GM10266 (cell line): ENCODE data around the gene CEP250.
"Not testable (repeated sequence)": the region's sequence is repeated elsewhere in the genome, so short reads cannot be mapped to it uniquely, and the experiment has no call there.

Source experiments
- DNase-seq: peaks from one replicate; pipeline ENCODE4 v3.0.0; 2012; ENCODE audit errors: extremely low spot score
- TF ChIP-seq, protein P1 (sequence below): IDR thresholded peaks from 2 replicates; pipeline ENCODE4 v1.5.1; 2012; ENCODE audit warnings: mild to moderate bottlenecking, low read depth; ENCODE audit not compliant: control insufficient read depth, insufficient read depth; ENCODE audit errors: missing control alignments

Gene CEP250

DNA sequence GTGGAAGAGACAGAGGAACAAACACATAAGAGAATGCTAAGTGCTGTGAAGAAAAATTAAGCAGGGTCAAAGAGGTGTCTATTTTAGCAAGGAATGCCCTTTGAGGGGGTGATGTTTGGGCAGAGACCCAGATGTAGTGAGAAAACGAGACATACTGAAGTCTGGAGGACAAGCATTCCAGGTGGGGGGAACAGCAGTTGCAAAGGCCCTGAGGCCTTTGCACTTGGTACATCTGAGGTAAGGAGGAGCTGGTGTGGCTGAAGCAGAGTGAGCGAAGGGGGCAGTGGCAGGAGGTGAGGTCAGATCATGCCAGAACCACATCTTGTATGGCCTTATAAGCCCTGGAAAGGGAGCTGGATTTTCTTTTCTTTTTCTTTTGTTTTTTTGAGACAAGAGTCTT, 11.2 kb upstream of the CEP250 start:
- no peak for DNase-seq
- TF ChIP-seq, protein P1, sequence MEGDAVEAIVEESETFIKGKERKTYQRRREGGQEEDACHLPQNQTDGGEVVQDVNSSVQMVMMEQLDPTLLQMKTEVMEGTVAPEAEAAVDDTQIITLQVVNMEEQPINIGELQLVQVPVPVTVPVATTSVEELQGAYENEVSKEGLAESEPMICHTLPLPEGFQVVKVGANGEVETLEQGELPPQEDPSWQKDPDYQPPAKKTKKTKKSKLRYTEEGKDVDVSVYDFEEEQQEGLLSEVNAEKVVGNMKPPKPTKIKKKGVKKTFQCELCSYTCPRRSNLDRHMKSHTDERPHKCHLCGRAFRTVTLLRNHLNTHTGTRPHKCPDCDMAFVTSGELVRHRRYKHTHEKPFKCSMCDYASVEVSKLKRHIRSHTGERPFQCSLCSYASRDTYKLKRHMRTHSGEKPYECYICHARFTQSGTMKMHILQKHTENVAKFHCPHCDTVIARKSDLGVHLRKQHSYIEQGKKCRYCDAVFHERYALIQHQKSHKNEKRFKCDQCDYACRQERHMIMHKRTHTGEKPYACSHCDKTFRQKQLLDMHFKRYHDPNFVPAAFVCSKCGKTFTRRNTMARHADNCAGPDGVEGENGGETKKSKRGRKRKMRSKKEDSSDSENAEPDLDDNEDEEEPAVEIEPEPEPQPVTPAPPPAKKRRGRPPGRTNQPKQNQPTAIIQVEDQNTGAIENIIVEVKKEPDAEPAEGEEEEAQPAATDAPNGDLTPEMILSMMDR: no peak

DNA sequence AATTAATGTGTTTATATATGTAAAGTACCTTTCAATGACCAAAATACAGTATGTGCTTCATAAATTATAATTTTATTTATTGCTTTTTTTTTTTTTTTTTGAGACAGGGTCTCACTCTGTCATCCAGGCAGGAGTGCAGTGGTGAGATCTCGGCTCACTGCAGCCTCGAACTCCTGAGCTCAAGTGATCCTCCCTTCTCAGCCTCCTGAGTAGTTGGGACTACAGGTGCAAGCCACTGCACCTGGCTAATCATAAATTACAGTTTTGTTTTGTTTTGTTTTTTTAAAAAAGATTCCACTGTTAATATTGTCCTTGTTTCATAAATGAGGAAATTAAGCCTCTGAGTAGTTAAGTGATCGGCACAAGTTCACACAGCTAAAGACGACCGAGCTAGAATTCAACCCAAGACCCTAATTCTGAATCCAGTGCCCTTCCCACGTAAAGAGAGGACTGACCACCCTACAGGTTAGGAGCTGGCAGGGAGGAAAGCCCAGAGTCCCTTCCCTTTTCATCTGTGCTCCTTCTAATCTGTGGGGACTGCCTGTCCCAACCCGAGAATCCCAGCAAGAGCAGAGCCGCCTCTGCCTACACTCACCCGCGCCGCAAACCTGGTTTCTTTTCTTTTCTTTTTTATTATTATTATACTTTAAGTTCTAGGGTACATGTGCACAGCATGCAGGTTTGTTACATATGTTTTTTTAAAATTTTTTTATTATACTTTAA, 8.9 kb upstream of the CEP250 start:
- TF ChIP-seq, protein P1: no peak
- no peak for DNase-seq

DNA sequence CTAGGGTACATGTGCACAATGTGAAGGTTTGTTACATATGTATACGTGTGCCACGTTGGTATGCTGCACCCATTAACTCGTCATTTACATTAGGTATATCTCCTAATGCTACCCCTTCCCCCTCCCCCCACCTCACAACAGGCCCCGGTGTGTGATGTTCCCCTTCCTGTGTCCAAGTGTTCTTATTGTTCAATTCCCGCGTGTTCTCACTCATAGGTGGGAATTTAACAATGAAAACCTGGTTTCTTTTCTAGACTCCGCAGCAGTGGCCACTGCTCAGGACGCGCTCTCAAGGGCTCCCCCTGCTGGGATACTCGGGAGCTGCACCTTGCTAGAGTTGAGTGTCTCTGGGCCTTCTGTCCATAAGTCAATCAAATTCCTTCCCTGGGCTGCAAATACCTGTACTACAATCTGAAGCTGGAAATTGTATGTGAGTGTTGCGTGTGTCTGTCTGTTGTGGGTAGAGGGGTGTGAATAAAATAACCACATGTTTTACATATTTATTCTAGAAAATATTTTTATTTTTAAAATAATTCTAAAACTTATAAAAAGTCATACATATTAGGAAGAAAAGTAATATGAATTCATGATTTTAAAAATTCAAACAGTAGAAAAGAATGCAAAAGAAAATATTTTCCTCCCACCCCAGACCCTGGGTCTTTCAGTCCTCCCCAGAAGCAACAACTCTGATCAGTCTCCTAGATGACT, 8.2 kb upstream of the CEP250 start:
- peak; percentile 80 for DNase-seq
- TF ChIP-seq, protein P1: peak; percentile 94

DNA sequence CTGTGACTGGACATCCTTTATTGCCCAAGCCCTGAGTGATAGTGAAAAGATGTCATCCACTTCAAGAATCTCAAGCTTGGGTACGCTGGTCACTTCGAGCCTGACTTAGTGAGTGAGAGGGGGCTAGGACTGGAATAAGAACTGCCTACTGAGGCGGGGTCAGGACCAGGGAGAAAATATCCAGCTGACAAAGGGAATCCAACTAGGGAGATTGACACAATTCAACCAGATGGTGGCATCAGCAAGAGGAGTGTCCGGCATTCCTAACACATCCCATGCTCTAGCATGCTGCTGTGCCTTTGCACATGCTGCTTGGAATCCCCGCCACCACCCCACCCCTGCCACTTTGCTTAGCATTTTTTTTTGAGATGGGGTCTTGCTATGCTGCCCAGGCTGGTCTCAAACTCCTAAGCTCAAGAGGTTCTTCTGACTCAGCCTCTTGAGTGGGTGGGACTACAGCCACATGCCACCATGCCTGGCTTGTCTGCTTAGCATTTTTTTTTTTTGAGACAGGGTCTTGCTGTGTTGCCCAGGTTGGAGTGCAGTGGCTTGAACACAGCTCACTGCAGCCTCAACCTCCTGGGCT, 6.5 kb upstream of the CEP250 start:
- TF ChIP-seq, protein P1: no peak
- DNase-seq: no peak

DNA sequence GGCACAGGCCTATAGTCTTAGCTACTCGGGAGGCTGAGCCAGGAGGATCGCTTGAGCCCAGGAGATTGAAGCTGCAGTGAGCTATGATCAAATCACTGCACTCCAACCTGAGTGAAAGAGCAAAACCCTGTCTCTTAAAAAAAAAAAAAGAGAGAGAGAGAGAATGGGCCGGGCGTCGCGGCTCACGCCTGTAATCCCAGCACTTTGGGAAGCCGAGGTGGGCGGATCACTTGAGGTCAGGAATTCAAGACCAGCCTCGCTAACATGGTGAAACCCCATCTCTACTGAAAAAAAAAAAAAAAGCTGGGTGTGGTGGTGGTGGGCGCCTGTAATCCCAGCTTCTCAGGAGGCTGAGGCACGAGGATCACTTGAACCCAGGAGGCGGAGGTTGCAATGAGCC, 5.5 kb upstream of the CEP250 start:
- not testable (repeated sequence) for DNase-seq

DNA sequence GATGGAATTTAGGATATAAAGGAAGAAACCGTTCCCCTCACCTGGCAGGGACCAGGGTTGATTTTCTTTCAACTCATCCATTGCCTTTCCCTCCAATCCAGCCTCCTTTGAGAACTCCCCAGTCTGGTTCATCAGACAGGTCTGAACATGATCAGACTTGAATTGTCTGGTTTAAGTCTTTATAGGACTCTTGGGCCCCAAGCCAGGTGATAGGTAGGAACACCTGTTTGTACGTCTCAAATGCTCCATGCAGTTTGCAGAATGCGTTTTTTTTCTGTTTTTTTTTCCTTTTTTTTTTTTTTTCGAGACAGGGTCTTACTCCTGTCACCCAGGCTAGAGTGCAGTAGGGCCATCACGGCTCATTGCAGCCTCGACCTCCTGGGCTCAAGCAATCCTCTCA, 4.1 kb upstream of the CEP250 start:
- no peak for DNase-seq
- TF ChIP-seq, protein P1: no peak

DNA sequence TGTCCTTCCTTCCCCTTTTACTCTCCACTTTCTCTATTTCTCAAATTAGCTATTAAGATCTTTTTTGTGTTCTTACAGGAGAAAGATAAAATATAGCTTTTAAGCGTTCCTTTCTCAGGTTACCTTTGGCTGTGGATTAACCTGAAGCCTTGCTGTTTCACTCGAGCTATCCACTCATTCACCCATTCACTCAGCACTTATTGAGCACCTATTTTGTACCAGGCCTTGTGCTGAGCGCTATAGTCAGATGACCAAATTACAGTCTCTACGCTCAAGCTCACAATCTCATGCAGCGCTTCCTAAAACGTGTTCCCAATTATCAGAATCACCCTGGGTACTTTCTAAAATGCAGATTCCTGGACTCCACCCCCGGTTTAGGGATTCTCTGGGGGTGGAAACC, 1.8 kb upstream of the CEP250 start:
- TF ChIP-seq, protein P1: no peak
- DNase-seq: no peak

DNA sequence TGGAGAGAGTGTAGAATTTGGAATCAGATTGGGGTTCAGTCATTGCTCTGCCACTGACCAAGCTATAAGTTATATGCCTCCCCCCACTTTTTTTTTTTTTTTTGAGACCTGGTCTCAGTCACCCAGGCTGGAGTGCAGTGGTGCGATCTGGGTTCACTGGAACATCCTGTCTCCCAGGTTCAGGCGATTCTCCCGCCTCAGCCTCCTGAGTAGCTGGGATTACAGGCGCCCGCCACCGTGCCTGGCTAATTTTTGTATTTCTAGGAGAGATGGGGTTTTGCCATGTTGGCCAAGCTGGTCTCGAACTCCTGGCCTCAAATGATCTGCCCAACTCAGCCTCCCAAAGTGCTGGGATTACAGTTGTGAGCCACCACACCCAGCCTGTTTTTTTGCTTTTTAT, 1.3 kb downstream of the CEP250 start:
- DNase-seq: not testable (repeated sequence)

DNA sequence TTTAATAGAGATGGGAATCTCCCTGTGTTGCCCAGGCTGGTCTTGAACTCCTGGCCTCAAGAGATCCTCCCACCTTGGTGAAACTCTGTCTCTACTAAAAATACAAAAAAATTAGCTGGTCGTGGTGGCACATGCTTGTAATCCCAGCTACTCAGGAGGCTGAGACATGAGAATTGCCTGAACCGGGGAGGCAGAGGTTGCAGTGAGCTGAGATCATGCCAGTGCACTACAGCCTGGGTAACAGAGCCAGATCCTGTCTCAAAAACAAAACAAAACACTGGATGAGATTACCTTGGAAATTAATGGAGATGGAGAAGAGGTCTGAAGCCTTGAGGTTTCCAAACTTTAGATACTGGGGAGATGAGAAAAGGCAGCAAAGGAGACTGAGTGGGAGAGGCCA, 2.1 kb downstream of the CEP250 start:
- not testable (repeated sequence) for DNase-seq
